Measurements from ENCODE around the gene CPSF7. TPM values are rescaled to one million over a fixed set of nuclear protein-coding genes. Genes with fewer than 3 reads are reported as not detected.
A peak's percentile ranks its signal among the peaks of the same experiment; 100 is the strongest.

CPSF7 gene
- total and polyA plus RNA-seq, 5 experiments from 2014 or later, result 20.6 to 175 (median 34.8) TPM

DNA sequence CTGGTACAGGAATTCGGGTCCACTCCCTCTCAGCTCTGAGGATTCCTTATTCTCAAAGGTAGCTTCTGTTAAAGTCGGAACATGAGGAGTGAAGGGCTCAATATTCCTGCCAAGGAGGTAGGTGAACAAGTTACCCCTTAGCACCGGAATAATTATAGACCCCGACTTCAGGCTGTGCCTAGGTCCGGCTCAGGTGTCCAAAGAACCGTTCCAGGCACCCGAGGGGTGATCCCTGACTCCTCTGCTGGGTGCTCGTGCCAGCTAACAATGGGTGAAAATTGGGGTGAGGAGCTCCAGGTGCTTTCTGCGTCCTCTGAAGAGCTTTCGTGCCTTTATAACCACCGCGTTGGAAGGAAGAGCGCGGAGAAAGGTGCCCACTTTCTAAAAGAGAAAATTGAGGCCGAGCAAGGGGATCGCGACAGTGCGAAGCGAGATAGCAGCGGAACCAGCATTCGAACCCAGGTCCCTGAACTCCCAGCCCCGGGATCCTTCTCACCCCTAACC is 68.5 kb downstream of the CPSF7 start:
- DNase-seq, result peak in 1 of 10 donors; percentile 4
- Mint-ChIP-seq H3K4me1 (peaks cover 12 to 66% (median 39%) of the 10 kb centered on the region in 4 donors), H3K27ac (peak overlapping the region; percentile 95 to 99 (median 98)), H3K9me3 (no peaks in the 10 kb centered on the region), H3K36me3 (peaks cover 0 to 25% (median 2%) of the 10 kb centered on the region in 3 donors), H3K27me3 (no peaks in the 10 kb centered on the region), H3K4me3 (peak overlapping the region; percentile 95 to 99 (median 97))
- POLR2A ChIA-PET, result interaction anchor here (0.6 to 3.9 kb wide), 10 partner anchors 10 to 68 kb away, joined by 3 to 46 read pairs (median 16); partner anchors contain the start of genes CPSF7, DDB1, SDHAF2 and TKFC
- peak in 1 of 2 donors; percentile 0 for ATAC-seq

DNA sequence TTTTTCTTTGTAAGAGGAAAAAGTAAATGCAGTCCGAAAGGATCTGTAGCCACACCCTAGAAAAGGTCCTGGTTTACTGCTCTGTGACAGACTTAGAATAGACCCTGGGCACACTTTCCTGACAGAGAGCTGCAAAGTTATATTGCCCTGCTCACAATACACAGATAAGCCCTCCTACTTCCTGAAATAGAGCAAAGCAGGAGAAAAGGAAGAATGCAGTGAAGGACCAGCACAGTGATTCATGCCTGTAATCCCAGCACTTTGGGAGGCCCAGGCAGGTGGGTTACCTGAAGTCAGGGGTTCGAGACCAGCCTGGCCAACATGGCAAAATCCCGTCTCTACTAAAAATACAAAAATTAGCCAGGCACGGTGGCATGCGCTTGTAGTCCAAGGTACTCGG is 70.3 kb downstream of the CPSF7 start:
- Mint-ChIP-seq H3K4me1 (peaks cover 12 to 69% (median 40%) of the 10 kb centered on the region in 4 donors), H3K4me3 (peak overlapping the region in 7 of 10 donors; percentile 7 to 99 (median 42)), H3K27me3 (no peaks in the 10 kb centered on the region), H3K27ac (peak overlapping the region in 9 of 10 donors; percentile 3 to 98 (median 53)), H3K36me3 (peaks cover 0 to 19% (median 0%) of the 10 kb centered on the region in 3 donors), H3K9me3 (no peaks in the 10 kb centered on the region)
- ATAC-seq (no peak), DNase-seq (no peak)
- POLR2A ChIA-PET, result interaction anchor here (1.3 to 2.4 kb wide), 2 partner anchors 25 to 70 kb away, joined by 4 to 8 read pairs; partner anchors contain the start of genes CPSF7 and SDHAF2

DNA sequence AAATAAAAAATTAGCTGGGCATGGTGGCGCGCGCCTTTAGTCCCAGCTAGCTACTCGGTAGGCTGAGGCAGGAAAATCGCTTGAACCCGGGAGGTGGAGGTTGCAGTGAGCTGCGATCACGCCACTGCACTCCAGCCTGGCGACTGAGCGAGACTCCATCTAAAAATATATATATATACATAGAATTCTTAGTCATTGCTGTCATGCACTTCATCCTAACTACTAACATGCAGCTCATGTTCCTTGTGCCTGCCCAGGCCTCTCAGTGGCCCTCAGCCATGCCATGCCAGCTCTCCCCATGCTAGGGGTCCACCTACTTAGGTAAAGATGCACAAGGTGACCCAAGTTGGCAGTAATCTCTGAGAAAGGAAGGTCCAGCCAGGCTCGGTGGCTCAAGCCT is 71.2 kb downstream of the CPSF7 start:
- ATAC-seq, result no peak
- no peaks in the 10 kb centered on the region for H3K9me3 Mint-ChIP-seq
- POLR2A ChIA-PET, result interaction anchor here (1.3 to 2.4 kb wide), 2 partner anchors 24 to 27 kb away, joined by 3 to 8 read pairs; no protein-coding TSS in a partner anchor
- peaks cover 0 to 12% (median 0%) of the 10 kb centered on the region in 3 donors for H3K36me3 Mint-ChIP-seq
- H3K27ac Mint-ChIP-seq, result peak overlapping the region in 4 of 10 donors; percentile 34 to 95 (median 42)
- H3K27me3 Mint-ChIP-seq, result no peaks in the 10 kb centered on the region
- peaks cover 12 to 73% (median 41%) of the 10 kb centered on the region in 4 donors for H3K4me1 Mint-ChIP-seq
- H3K4me3 Mint-ChIP-seq, result no peak overlapping the region
- DNase-seq, result no peak

DNA sequence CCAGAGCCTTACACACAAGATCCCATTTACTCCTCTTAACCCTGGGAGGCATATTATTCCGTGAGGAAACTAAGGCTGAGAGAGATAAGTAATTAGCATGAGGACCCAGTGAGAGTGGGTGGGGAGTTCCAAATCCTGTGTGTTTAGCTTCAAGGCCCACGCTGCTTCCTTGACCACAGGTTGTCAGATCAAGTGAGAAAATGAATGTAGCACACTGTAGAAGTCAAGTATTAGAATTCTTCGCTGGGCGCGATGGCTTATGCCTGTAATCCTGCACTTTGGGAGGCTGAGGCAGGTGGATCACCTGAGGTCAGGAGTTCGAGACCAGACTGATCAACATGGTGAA is 71.9 kb downstream of the CPSF7 start:
- peak overlapping the region in 3 of 10 donors; percentile 24 to 85 (median 31) for H3K4me3 Mint-ChIP-seq
- H3K27ac Mint-ChIP-seq, result peak overlapping the region in 5 of 10 donors; percentile 27 to 85 (median 44)
- H3K4me1 Mint-ChIP-seq, result peaks cover 13 to 73% (median 38%) of the 10 kb centered on the region in 4 donors
- H3K36me3 Mint-ChIP-seq, result peaks cover 0 to 19% (median 4%) of the 10 kb centered on the region in 3 donors
- POLR2A ChIA-PET, result interaction anchor here (1.3 to 2.4 kb wide), 4 partner anchors 9 to 34 kb away, joined by 3 to 8 read pairs (median 4); partner anchors contain the start of gene TMEM216
- DNase-seq (no peak), ATAC-seq (no peak)
- H3K27me3 Mint-ChIP-seq, result no peaks in the 10 kb centered on the region
- H3K9me3 Mint-ChIP-seq, result no peaks in the 10 kb centered on the region

DNA sequence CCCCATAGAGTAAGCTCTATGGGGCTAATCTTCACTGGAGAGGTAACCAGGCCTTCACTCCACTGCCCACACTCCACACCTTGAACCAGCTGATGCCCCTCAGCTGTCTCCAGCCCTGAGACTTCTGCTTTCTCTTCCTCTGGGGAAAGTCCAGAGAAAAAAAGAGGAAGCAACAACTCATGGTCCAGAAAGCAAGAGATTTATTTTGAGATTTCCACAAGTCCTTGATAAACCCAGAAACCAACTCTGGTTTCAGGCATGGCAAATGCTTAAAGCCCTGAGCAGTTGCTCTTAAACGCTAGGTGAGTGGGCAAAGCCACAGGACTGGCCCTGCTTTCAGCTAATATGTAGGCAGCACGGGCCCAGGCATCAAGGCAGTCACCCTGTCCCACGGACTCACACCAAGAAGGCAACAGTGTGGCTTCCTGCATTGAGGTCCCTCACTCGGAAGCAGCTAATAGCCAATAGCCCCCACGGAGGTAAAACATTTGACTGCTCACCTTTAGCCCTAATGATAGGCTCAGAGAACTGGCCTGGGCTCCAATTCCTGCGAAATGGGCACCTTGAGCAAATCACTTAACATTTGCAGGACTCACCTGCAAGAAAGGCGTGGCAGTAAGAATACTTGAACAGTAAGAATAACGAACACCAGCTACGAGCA is 72.4 kb downstream of the CPSF7 start:
- Mint-ChIP-seq H3K9me3 (no peaks in the 10 kb centered on the region), H3K4me3 (peak overlapping the region in 3 of 10 donors; percentile 24 to 85 (median 31))

DNA sequence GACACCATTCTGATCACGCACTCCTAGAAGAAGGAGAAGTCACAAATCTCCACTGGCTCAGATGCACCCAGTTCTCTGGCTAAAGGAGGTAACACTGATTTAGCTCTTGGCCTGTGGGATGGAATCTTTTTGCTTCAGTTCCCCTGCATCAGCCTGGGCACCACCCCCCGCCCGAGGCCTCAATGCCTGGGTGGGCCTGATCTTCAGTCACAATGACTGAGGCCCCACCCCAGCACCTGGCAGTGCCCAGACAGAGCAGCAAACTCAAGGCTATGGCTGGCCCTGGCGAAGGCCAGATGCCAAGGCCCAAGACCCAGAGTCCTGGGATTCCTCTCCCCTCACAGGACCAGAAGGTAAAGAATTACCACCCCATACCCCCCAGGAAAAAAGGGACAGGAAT is 73.1 kb downstream of the CPSF7 start:
- Mint-ChIP-seq H3K27me3 (no peaks in the 10 kb centered on the region), H3K4me1 (peaks cover 6 to 68% (median 31%) of the 10 kb centered on the region in 4 donors), H3K27ac (peak overlapping the region in 5 of 10 donors; percentile 21 to 85 (median 31)), H3K4me3 (peak overlapping the region in 1 of 10 donors; percentile 85), H3K9me3 (no peaks in the 10 kb centered on the region), H3K36me3 (peaks cover 0 to 21% (median 8%) of the 10 kb centered on the region in 3 donors)
- DNase-seq (no peak), ATAC-seq (no peak)
- POLR2A ChIA-PET, result interaction anchor here (1.1 to 1.8 kb wide), 3 partner anchors 8 to 73 kb away, joined by 3 to 5 read pairs (median 3); partner anchors contain the start of genes CPSF7, SDHAF2 and TMEM216

More for the DNA sequence above, 72.4 kb downstream of the CPSF7 start:
- POLR2A ChIA-PET, result interaction anchor here (0.6 to 1.8 kb wide), 5 partner anchors 9 to 872 kb away, joined by 3 to 6 read pairs (median 3); partner anchors contain the start of genes CPSF7, SDHAF2 and TMEM216
- H3K4me1 Mint-ChIP-seq, result peaks cover 9 to 71% (median 35%) of the 10 kb centered on the region in 4 donors
- H3K36me3 Mint-ChIP-seq, result peaks cover 0 to 22% (median 7%) of the 10 kb centered on the region in 3 donors
- H3K27me3 Mint-ChIP-seq, result no peaks in the 10 kb centered on the region
- ATAC-seq (no peak), DNase-seq (no peak)
- peak overlapping the region in 8 of 10 donors; percentile 21 to 85 (median 40) for H3K27ac Mint-ChIP-seq

DNA sequence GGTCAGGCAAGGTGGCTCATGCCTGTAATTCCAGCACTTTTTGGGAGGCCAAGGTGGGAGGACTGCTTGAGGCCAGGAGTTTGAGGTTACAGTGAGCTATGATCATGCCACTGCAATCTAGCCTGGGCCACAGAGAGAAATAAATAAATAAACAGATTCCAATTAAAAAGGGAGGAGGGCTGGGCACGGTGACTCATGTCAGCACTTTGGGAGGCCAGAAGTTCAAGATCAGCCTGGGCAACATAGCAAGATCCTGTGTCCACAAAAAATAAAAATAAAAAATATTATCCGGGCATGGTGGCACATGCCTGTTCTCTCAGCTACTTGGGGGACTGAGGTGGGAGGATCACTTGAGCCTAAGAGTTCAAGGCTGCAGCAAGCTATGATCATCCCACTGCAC is 75.6 kb downstream of the CPSF7 start:
- POLR2A ChIA-PET, result interaction anchor here (1.4 kb wide), 1 partner anchor 38 kb away, joined by 3 read pairs; no protein-coding TSS in a partner anchor
- Mint-ChIP-seq H3K9me3 (no peaks in the 10 kb centered on the region), H3K4me1 (peaks cover 8 to 47% (median 19%) of the 10 kb centered on the region in 4 donors), H3K36me3 (peaks cover 4 to 34% (median 14%) of the 10 kb centered on the region in 3 donors), H3K27me3 (no peaks in the 10 kb centered on the region), H3K27ac (peak overlapping the region in 2 of 10 donors; percentile 27 to 72), H3K4me3 (peak overlapping the region in 1 of 10 donors; percentile 63)
- ATAC-seq (no peak), DNase-seq (no peak)

DNA sequence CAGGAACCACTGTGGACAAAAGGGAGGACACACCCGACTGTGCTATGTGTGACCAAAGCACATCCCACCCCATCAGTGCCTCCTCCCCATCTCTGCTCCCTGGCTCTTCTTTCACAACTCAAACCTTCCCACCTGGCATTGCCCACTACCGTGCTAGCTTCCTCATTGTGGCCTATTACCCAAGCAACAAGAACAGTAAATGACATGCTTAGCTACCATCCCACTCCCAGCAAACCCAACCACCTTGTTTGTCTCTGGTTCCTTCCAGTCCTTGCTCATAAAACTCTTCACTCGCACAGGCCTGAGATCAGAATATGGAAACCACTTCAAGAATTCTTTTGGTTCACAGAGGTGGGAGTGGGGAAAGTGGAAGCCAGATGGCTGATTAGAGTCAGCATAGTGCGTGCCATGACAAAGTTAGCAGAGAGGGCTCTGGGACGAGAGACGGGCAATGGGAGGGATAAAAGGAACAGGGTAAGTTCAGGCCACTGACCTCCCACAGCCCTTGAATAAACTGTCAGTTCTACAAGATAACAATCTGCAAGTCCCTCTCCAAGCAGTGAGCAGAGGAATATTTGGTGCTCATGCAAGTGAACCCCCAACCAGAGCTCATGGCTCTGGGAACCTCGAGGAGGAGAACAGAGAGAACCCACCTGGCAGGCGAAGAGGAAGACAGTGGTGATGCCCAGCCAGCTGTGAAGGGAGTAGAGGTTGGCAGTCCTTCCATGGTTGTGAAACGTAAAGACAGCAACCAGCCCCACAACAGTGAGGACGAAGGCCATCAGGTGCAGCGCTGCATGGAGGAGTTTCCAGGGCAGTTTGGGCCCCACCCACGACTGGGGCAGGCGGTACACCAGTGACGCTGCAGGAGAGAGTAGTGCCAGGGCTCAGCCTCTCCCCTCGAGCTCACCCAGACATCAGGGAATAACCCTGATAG is 76.4 kb downstream of the CPSF7 start:
- Mint-ChIP-seq H3K27me3 (no peaks in the 10 kb centered on the region), H3K4me3 (peak overlapping the region in 2 of 10 donors; percentile 38 to 63), H3K9me3 (no peaks in the 10 kb centered on the region), H3K27ac (peak overlapping the region in 3 of 10 donors; percentile 34 to 72 (median 51)), H3K4me1 (peaks cover 8 to 40% (median 18%) of the 10 kb centered on the region in 4 donors), H3K36me3 (peaks cover 4 to 40% (median 14%) of the 10 kb centered on the region in 3 donors)
- POLR2A ChIA-PET, result no interaction called here
- ATAC-seq (no peak), DNase-seq (no peak)

Other genes with a start within 250 kb of the CPSF7 start
- not detected for gene PGA3, start 226.5 kb downstream of the CPSF7 start, total RNA-seq
- gene PGA3, start 226.5 kb downstream of the CPSF7 start, polyA plus RNA-seq, result not detected
- not detected for gene PGA4, start 207.6 kb downstream of the CPSF7 start, total RNA-seq
- not detected for gene PGA4, start 207.6 kb downstream of the CPSF7 start, polyA plus RNA-seq
- gene PGA5, start 188.8 kb downstream of the CPSF7 start, total RNA-seq, result not detected
- not detected for gene PGA5, start 188.8 kb downstream of the CPSF7 start, polyA plus RNA-seq
- under 1 TPM; 0.94 to 0.99 TPM for gene VWCE, start 134.7 kb downstream of the CPSF7 start, total RNA-seq
- not detected for gene VWCE, start 134.7 kb downstream of the CPSF7 start, polyA plus RNA-seq
- gene DDB1, start 96.9 kb downstream of the CPSF7 start, total RNA-seq, result 100 to 1,000 TPM; 181 to 184 TPM
- gene DDB1, start 96.9 kb downstream of the CPSF7 start, polyA plus RNA-seq, result 100 to 1,000 TPM; 105 to 125 (median 124) TPM
- 10 to 100 TPM; 34.3 to 36.1 TPM for gene TKFC, start 96.7 kb downstream of the CPSF7 start, total RNA-seq
- 10 to 100 TPM; 18.3 to 25.3 (median 18.4) TPM for gene TKFC, start 96.7 kb downstream of the CPSF7 start, polyA plus RNA-seq
- gene CYB561A3, start 68.1 kb downstream of the CPSF7 start, total RNA-seq, result 10 to 100 TPM; 42.9 to 52.3 TPM
- gene CYB561A3, start 68.1 kb downstream of the CPSF7 start, polyA plus RNA-seq, result 10 to 100 TPM; 54.5 to 69.3 (median 58.4) TPM
- 10 to 100 TPM; 71.6 to 77.5 TPM for gene TMEM138, start 67.6 kb downstream of the CPSF7 start, total RNA-seq
- gene TMEM138, start 67.6 kb downstream of the CPSF7 start, polyA plus RNA-seq, result 10 to 100 TPM; 44.8 to 49.7 (median 47.0) TPM
- 10 to 100 TPM; 17.4 to 20.3 TPM for gene TMEM216, start 37.4 kb downstream of the CPSF7 start, total RNA-seq
- gene TMEM216, start 37.4 kb downstream of the CPSF7 start, polyA plus RNA-seq, result 10 to 100 TPM; 35.4 to 43.0 (median 42.6) TPM
- gene SDHAF2, start 149 bp upstream of the CPSF7 start, total RNA-seq, result 10 to 100 TPM; 63.3 to 72.5 TPM
- gene SDHAF2, start 149 bp upstream of the CPSF7 start, polyA plus RNA-seq, result 100 to 1,000 TPM in 1 of 3 donors, 10 to 100 TPM in 2; 92.1 to 118 (median 97.8) TPM
- gene LRRC10B, start 78.8 kb upstream of the CPSF7 start, total RNA-seq, result not detected
- gene LRRC10B, start 78.8 kb upstream of the CPSF7 start, polyA plus RNA-seq, result not detected
- not detected for gene SYT7, start 151.1 kb upstream of the CPSF7 start, total RNA-seq
- gene SYT7, start 151.1 kb upstream of the CPSF7 start, polyA plus RNA-seq, result under 1 TPM in 1 of 3 donors, not detected in 2; 0.06 TPM

Data from naive thymus-derived CD8-positive, alpha-beta T cell (primary cell).